PFSK-1 (cell line): Measurements from ENCODE around the gene ITGB8.

ENCODE experiments used
- FOXP2 ChIP-seq: optimal IDR thresholded peaks from 2 replicates; pipeline ENCODE3; 2011; ENCODE audit warnings: borderline replicate concordance, control low read depth, inconsistent platforms; ENCODE audit not compliant: insufficient read depth; ENCODE audit errors: extremely low read length, extremely low read depth
- POLR2AphosphoS5 ChIP-seq: IDR thresholded peaks from 2 replicates; pipeline ENCODE4 v1.6.1; 2012; ENCODE audit warnings: low read depth, mild to moderate bottlenecking, control low read depth, low read length, moderate library complexity
- SIN3A ChIP-seq: IDR thresholded peaks from 2 replicates; pipeline ENCODE4 v1.6.1; 2012; ENCODE audit warnings: mild to moderate bottlenecking, low read length, moderate library complexity, borderline replicate concordance; ENCODE audit not compliant: insufficient read depth
- TAF1 ChIP-seq: IDR thresholded peaks from 2 replicates; pipeline ENCODE4 v1.6.1; 2012; ENCODE audit warnings: low read length, control low read depth, borderline replicate concordance; ENCODE audit not compliant: insufficient read depth
- TF ChIP-seq, protein P1 (sequence below), 2 experiments: IDR thresholded peaks; 2 replicates each; pipeline versions ENCODE4 v1.6.1 to v1.8.0; 2011 to 2012; ENCODE audit warnings: low read depth in 2 of 2, low read length in 2 of 2, control low read depth in 1 of 2, inconsistent platforms in 1 of 2, mild to moderate bottlenecking in 1 of 2, moderate library complexity in 1 of 2; ENCODE audit not compliant: insufficient read depth in 1 of 2

ITGB8 gene

DNA sequence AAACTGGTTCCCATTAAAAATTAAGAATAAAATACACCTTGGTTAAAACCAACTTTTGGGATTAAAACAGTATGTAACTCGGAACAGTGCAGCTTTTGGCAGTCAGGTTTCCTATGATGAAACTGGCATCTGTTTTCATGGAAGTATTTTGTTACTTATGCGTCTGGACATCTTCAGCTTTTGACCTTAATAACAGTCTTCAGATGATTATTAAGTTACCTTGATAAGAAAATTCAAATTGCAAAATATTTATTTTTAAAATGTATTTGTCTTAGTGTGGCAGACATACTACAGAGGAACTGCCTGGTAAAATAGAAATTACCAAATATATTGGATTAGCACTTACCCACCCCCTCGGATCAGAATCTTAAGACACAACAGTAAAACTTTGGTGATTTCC, 100.0 kb downstream of the ITGB8 start:
- no peak for TF ChIP-seq TAF1
- no peak for TF ChIP-seq FOXP2
- TF ChIP-seq, protein P1, sequence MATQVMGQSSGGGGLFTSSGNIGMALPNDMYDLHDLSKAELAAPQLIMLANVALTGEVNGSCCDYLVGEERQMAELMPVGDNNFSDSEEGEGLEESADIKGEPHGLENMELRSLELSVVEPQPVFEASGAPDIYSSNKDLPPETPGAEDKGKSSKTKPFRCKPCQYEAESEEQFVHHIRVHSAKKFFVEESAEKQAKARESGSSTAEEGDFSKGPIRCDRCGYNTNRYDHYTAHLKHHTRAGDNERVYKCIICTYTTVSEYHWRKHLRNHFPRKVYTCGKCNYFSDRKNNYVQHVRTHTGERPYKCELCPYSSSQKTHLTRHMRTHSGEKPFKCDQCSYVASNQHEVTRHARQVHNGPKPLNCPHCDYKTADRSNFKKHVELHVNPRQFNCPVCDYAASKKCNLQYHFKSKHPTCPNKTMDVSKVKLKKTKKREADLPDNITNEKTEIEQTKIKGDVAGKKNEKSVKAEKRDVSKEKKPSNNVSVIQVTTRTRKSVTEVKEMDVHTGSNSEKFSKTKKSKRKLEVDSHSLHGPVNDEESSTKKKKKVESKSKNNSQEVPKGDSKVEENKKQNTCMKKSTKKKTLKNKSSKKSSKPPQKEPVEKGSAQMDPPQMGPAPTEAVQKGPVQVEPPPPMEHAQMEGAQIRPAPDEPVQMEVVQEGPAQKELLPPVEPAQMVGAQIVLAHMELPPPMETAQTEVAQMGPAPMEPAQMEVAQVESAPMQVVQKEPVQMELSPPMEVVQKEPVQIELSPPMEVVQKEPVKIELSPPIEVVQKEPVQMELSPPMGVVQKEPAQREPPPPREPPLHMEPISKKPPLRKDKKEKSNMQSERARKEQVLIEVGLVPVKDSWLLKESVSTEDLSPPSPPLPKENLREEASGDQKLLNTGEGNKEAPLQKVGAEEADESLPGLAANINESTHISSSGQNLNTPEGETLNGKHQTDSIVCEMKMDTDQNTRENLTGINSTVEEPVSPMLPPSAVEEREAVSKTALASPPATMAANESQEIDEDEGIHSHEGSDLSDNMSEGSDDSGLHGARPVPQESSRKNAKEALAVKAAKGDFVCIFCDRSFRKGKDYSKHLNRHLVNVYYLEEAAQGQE (IDR thresholded peaks at IDR 0.05; ENCODE audit: insufficient read depth in 1 of 2, low read depth in 2 of 2, low read length in 2 of 2) = no peak
- TF ChIP-seq SIN3A = no peak
- TF ChIP-seq POLR2AphosphoS5 = no peak

DNA sequence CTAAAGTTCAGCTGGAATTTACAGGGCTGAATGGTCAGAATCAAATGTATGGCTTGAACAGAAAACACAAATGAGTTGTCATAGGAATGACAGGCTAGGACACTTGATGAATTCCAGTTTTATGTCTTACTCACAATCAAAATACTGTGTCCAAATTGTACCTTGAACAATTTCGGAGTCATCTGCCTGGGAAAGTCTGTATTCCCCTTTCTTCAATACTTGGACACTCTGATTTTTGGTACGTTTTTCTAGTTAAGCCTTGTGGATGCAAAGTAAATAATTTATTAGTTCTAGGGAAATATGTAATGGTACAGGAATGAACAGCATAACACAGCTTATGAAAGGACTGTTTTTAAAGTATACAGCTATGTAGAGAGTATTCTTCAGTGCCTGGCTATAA, 100.4 kb downstream of the ITGB8 start:
- TF ChIP-seq FOXP2 (no peak), TAF1 (no peak), POLR2AphosphoS5 (no peak), SIN3A (no peak)
- TF ChIP-seq, protein P1 (IDR thresholded peaks at IDR 0.05; ENCODE audit: insufficient read depth in 1 of 2, low read depth in 2 of 2, low read length in 2 of 2) = no peak

DNA sequence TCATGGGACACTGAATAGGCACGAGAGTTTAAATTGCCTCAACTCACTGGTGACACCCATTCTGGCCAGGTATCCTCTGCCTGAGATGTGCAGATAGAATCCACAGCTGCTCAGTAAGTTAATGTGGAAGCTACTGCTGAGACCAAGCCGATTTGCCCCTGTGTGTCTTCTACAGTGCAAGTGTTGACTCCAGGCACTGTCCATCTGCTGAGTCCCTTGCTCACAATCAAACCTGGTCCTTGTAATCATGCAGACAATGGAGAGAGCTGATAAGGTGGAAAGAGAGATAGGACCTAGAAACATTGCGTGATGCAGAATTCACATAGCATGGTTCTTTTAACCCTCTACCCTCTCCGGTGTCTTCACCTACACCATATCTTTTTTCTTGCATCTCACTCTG, 101.4 kb downstream of the ITGB8 start:
- TF ChIP-seq SIN3A = no peak
- TF ChIP-seq, protein P1 (IDR thresholded peaks at IDR 0.05; ENCODE audit: insufficient read depth in 1 of 2, low read depth in 2 of 2, low read length in 2 of 2) = no peak
- TF ChIP-seq FOXP2 = no peak
- no peak for TF ChIP-seq TAF1
- no peak for TF ChIP-seq POLR2AphosphoS5

DNA sequence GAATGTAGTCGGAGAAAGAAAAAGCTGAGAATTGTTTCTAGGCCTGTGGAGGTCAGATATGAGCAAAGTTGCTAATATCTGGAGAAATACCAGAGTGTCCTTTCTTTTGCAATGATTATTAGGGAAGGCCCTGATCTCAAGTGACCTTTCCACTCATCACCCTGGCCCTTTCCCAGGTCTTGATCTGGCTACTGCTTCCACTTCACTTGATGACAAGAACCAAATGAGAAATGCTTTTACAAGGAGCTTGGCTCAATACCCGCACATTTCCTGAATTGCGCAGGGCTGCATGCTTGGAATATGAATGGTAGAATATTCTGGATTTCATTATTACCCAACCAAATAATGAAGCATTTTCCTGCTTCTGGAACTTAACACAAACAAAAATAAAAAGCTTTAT, 104.6 kb downstream of the ITGB8 start:
- TF ChIP-seq SIN3A (no peak), POLR2AphosphoS5 (no peak), TAF1 (no peak), FOXP2 (no peak)
- TF ChIP-seq, protein P1 (IDR thresholded peaks at IDR 0.05; ENCODE audit: insufficient read depth in 1 of 2, low read depth in 2 of 2, low read length in 2 of 2) = no peak

DNA sequence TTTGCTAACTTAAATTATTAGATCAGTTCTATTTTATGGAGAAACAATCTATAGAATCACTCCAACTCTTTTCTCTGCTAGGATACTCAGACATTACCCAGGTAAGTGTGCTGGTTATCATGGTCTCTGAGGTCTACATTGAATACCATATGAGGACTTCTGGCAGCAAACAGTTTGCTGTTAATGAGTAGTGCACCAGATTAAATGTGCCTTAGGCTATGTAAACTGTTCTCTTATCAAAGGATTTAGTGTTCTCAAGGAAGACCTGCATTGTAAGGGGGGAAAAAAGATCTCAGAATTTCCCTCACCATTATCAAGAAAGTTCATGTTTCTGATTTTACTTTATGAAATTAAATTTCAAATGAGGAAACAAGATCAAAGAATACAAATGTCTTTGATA, 107.5 kb downstream of the ITGB8 start:
- TF ChIP-seq POLR2AphosphoS5 = no peak
- TF ChIP-seq TAF1 = no peak
- no peak for TF ChIP-seq SIN3A
- no peak for TF ChIP-seq FOXP2
- TF ChIP-seq, protein P1 (IDR thresholded peaks at IDR 0.05; ENCODE audit: insufficient read depth in 1 of 2, low read depth in 2 of 2, low read length in 2 of 2) = no peak
